Astrocyte of the spinal cord (primary cell): ENCODE results near the gene ULK3.

Source experiments
- DNase-seq: peaks from one replicate; pipeline ENCODE4 v3.0.0; 2011; ENCODE audit warnings: low read depth, low spot score
- H3K4me3 ChIP-seq: 2 replicates; pipeline ENCODE4 v1.5.1; 2011; ENCODE audit warnings: low read depth, mild to moderate bottlenecking, low read length, moderate library complexity
- CTCF ChIP-seq: IDR thresholded peaks from 2 replicates; pipeline ENCODE4 v1.5.1; 2012; ENCODE audit warnings: low read depth, mild to moderate bottlenecking, low read length, inconsistent platforms
- in situ Hi-C: cut with HindIII; loops from 2 replicates; pipeline ENCODE4 v1.10.0; 2017; ENCODE audit warnings: low sequenced_read_pairs

The ULK3 gene

GRCh38 chr15:74857671-74858368 lies 14.9 kb upstream of the ULK3 start:
- H3K4me3 ChIP-seq: no peak overlapping the region
- no peak for DNase-seq
- in situ Hi-C loops: no loop called here
- no peak for TF ChIP-seq CTCF

GRCh38 chr15:74857082-74857655 lies 14.2 kb upstream of the ULK3 start:
- no peak overlapping the region for H3K4me3 ChIP-seq
- in situ Hi-C loops: no loop called here
- no peak for DNase-seq
- no peak for TF ChIP-seq CTCF

- TF ChIP-seq CTCF: no peak
- no peak overlapping the region for H3K4me3 ChIP-seq
- DNase-seq: no peak
- in situ Hi-C loops: no loop called here
Measured at GRCh38 chr15:74856537-74856936, 13.6 kb upstream of the ULK3 start.

GRCh38 chr15:74855857-74856256 lies 12.9 kb upstream of the ULK3 start:
- DNase-seq: no peak
- no peak for TF ChIP-seq CTCF
- no peak overlapping the region for H3K4me3 ChIP-seq
- in situ Hi-C loops: no loop called here

GRCh38 chr15:74854453-74855022 lies 11.6 kb upstream of the ULK3 start:
- no peak for DNase-seq
- no peak overlapping the region for H3K4me3 ChIP-seq
- in situ Hi-C loops: no loop called here
- no peak for TF ChIP-seq CTCF

- no peak for TF ChIP-seq CTCF
- no peak overlapping the region for H3K4me3 ChIP-seq
- in situ Hi-C loops: no loop called here
- DNase-seq: no peak
Measured at GRCh38 chr15:74851960-74852359, 9.0 kb upstream of the ULK3 start.
